ENCODE results near the gene DHX15. TPM values are rescaled to one million over a fixed set of nuclear protein-coding genes. Genes with fewer than 3 reads are reported as not detected.
A peak's percentile ranks its signal among the peaks of the same experiment; 100 is the strongest.

DHX15 gene
- total and polyA plus RNA-seq, 8 donors: 47.5 to 699 (median 127) TPM

- H3K27ac ChIP-seq: no peak overlapping the region
- intact Hi-C loops (cut with DNase I; ENCODE audit: low total_unique reads): no loop called here
- H3K36me3 ChIP-seq: peaks cover 0 to 28% (median 16%) of the 10 kb centered on the region in 4 donors
- TF ChIP-seq, protein P1, sequence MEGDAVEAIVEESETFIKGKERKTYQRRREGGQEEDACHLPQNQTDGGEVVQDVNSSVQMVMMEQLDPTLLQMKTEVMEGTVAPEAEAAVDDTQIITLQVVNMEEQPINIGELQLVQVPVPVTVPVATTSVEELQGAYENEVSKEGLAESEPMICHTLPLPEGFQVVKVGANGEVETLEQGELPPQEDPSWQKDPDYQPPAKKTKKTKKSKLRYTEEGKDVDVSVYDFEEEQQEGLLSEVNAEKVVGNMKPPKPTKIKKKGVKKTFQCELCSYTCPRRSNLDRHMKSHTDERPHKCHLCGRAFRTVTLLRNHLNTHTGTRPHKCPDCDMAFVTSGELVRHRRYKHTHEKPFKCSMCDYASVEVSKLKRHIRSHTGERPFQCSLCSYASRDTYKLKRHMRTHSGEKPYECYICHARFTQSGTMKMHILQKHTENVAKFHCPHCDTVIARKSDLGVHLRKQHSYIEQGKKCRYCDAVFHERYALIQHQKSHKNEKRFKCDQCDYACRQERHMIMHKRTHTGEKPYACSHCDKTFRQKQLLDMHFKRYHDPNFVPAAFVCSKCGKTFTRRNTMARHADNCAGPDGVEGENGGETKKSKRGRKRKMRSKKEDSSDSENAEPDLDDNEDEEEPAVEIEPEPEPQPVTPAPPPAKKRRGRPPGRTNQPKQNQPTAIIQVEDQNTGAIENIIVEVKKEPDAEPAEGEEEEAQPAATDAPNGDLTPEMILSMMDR (IDR thresholded peaks at IDR 0.05): no peak
- TF ChIP-seq POLR2AphosphoS5 (IDR thresholded peaks at IDR 0.05) (no peak), EP300 (IDR thresholded peaks at IDR 0.05) (no peak), POLR2A (IDR thresholded peaks at IDR 0.05) (no peak)
- no peak overlapping the region for H3K4me3 ChIP-seq
- H3K4me1 ChIP-seq: peaks cover 18 to 88% (median 64%) of the 10 kb centered on the region in 4 donors
- 93 to 98% (median 96%) methylated on average over 8 of the region's 8 CpGs for WGBS, 5 donors
- no peaks in the 10 kb centered on the region for H3K9me3 ChIP-seq
- DNase-seq: no peak
- no peaks in the 10 kb centered on the region for H3K27me3 ChIP-seq
Measured at GRCh38 chr4:24561438-24562139, 22.8 kb downstream of the DHX15 start.

GRCh38 chr4:24560868-24561368 lies 23.4 kb downstream of the DHX15 start:
- no peaks in the 10 kb centered on the region for H3K27me3 ChIP-seq
- no peak overlapping the region for H3K4me3 ChIP-seq
- peak in 1 of 2 donors; percentile 17 for DNase-seq
- no peaks in the 10 kb centered on the region for H3K9me3 ChIP-seq
- intact Hi-C loops (cut with DNase I; ENCODE audit: low total_unique reads): no loop called here
- TF ChIP-seq POLR2AphosphoS5 (IDR thresholded peaks at IDR 0.05) (no peak), EP300 (IDR thresholded peaks at IDR 0.05) (no peak), POLR2A (IDR thresholded peaks at IDR 0.05) (no peak)
- TF ChIP-seq, protein P1 (IDR thresholded peaks at IDR 0.05): no peak
- no peak overlapping the region for H3K27ac ChIP-seq
- 57 to 66% (median 59%) methylated on average over 3 of the region's 3 CpGs for WGBS, 5 donors
- H3K4me1 ChIP-seq: peaks cover 16 to 87% (median 61%) of the 10 kb centered on the region in 4 donors
- H3K36me3 ChIP-seq: peaks cover 0 to 25% (median 12%) of the 10 kb centered on the region in 4 donors

DNA sequence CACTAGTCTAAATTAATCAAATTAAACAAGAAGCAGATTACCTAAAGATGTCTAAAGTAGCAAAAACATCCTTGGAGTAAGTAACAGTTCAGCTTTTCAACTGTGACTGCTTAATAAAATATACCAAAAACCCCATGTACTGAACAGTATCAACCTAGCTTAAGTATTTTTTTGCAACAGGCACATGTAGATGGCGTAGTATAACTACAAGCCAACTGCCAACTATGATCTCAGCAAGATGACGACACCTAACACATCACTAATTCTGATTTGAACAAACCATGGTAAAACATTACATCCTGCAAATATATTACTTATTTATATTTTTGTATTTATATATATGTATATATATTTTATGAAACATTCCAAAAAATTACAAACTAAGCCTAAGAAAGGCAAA lies 24.5 kb downstream of the DHX15 start:
- peaks cover 6 to 26% (median 18%) of the 10 kb centered on the region in 4 donors for H3K36me3 ChIP-seq
- intact Hi-C loops (cut with DNase I; ENCODE audit: low total_unique reads): no loop called here

GRCh38 chr4:24559032-24559821 lies 25.1 kb downstream of the DHX15 start:
- Histone ChIP-seq H3K27me3 (no peaks in the 10 kb centered on the region), H3K4me1 (peaks cover 14 to 84% (median 53%) of the 10 kb centered on the region in 4 donors), H3K27ac (peak overlapping the region in 1 of 5 donors; percentile 0), H3K36me3 (peaks cover 11 to 31% (median 24%) of the 10 kb centered on the region in 4 donors), H3K4me3 (no peak overlapping the region), H3K9me3 (no peaks in the 10 kb centered on the region)
- no peak for TF ChIP-seq EP300 (IDR thresholded peaks at IDR 0.05)
- TF ChIP-seq POLR2A (IDR thresholded peaks at IDR 0.05): no peak
- intact Hi-C loops (cut with DNase I; ENCODE audit: low total_unique reads): no loop called here
- 70 to 85% (median 74%) methylated on average over 3 of the region's 3 CpGs for WGBS, 5 donors
- no peak for DNase-seq

More for the DNA sequence above, 24.5 kb downstream of the DHX15 start:
- Histone ChIP-seq H3K27ac (peak overlapping the region in 1 of 5 donors; percentile 0), H3K27me3 (no peaks in the 10 kb centered on the region), H3K4me1 (peaks cover 14 to 87% (median 56%) of the 10 kb centered on the region in 4 donors), H3K4me3 (no peak overlapping the region), H3K9me3 (no peaks in the 10 kb centered on the region)
- DNase-seq: peak in 1 of 2 donors; percentile 30
- no peak for TF ChIP-seq POLR2AphosphoS5 (IDR thresholded peaks at IDR 0.05)
- no peak for TF ChIP-seq POLR2A (IDR thresholded peaks at IDR 0.05)
- TF ChIP-seq, protein P1 (IDR thresholded peaks at IDR 0.05): no peak
- TF ChIP-seq EP300 (IDR thresholded peaks at IDR 0.05): no peak
- 69 to 92% (median 86%) methylated on average over 2 of the region's 2 CpGs for WGBS, 5 donors

Data from stomach (tissue), 9 donors.